T-cell (primary cell): Measurements from ENCODE around the gene RPL32. TPM values are rescaled to one million over a fixed set of nuclear protein-coding genes. Genes with fewer than 3 reads are reported as not detected.

Source experiments
- ATAC-seq, 4 experiments: fragments of 200-7000 bp in 3 of 4; fragments of 150-1000 bp in 1 of 4; cut with Tn5 transposase; replicated peaks in 1 of 4; 1 replicate in 3 of 4; 2 replicates in 1 of 4; pipeline ENCODE4 v1.10.0; 2021; ENCODE audit warnings: moderate library complexity in 3 of 4, mild to moderate bottlenecking in 2 of 4, moderate number of reproducible peaks in 1 of 4
- CTCF ChIA-PET, 2 donors: fragments of 300-600 bp; sonication (Branson Sonifier 250); formaldehyde crosslinking; loops; one replicate each; lab custom pipeline; 2022; ENCODE audit warnings: antibody characterized with exemption in 2 of 2; lab: Charles Lee
- POLR2A ChIA-PET, 2 donors: fragments of 300-600 bp; sonication (Branson Sonifier 250); formaldehyde crosslinking; loops; one replicate each; lab custom pipeline; 2022; ENCODE audit warnings: antibody characterized with exemption in 2 of 2; lab: Charles Lee
- DNase-seq, 35 experiments: peaks; one replicate each; pipeline versions ENCODE4 v3.0.0 to v3.0.0-alpha.2; 2013 to 2023
- H3K27ac ChIP-seq: one replicate; pipeline ENCODE4 v1.5.1; 2013; ENCODE audit warnings: low read length
- H3K27me3 ChIP-seq, 2 experiments: replicated peaks in 1 of 2; 1 replicate in 1 of 2; 2 replicates in 1 of 2; pipeline versions ENCODE4 v1.6.1 to v1.7.0; 2013; ENCODE audit warnings: low read length in 1 of 2, mixed read lengths in 1 of 2; ENCODE audit not compliant: control insufficient read depth in 2 of 2, insufficient read depth in 2 of 2; ENCODE audit errors: extremely low read depth in 1 of 2
- H3K36me3 ChIP-seq, 2 donors: 1 replicate in 1 of 2; 2 replicates in 1 of 2; pipeline versions ENCODE4 v1.6.1 to v1.7.0; 2013; ENCODE audit warnings: low read length in 1 of 2; ENCODE audit not compliant: control insufficient read depth in 2 of 2, insufficient read depth in 1 of 2; ENCODE audit errors: extremely low read depth in 1 of 2
- H3K4me1 ChIP-seq, 2 experiments: 1 replicate in 1 of 2; 2 replicates in 1 of 2; pipeline versions ENCODE4 v1.6.1 to v1.7.0; 2013; ENCODE audit warnings: low read length in 2 of 2, mixed read lengths in 1 of 2; ENCODE audit not compliant: insufficient read depth in 2 of 2, control insufficient read depth in 1 of 2; ENCODE audit errors: extremely low read depth in 1 of 2
- H3K4me3 ChIP-seq, 2 donors: 1 replicate in 1 of 2; 2 replicates in 1 of 2; pipeline versions ENCODE4 v1.5.1 to v1.7.0; 2013; ENCODE audit warnings: mild to moderate bottlenecking in 2 of 2, low read length in 1 of 2, moderate library complexity in 1 of 2; ENCODE audit not compliant: control insufficient read depth in 1 of 2; ENCODE audit errors: extremely low read depth in 1 of 2
- H3K9me3 ChIP-seq: 2 replicates; pipeline ENCODE4 v1.7.0; 2013
- H3K27ac Mint-ChIP-seq, 2 donors: one replicate each; pipeline ENCODE4 v1.8.0; 2020 to 2021; ENCODE audit warnings: mild to moderate bottlenecking in 2 of 2, mixed read lengths in 2 of 2
- H3K27me3 Mint-ChIP-seq, 2 donors: one replicate each; pipeline ENCODE4 v1.8.0; 2021 to 2022; ENCODE audit warnings: mixed read lengths in 2 of 2
- H3K36me3 Mint-ChIP-seq: one replicate; pipeline ENCODE4 v1.8.0; 2021; ENCODE audit warnings: mixed read lengths
- H3K4me1 Mint-ChIP-seq, 3 donors: one replicate each; pipeline ENCODE4 v1.8.0; 2020 to 2022; ENCODE audit warnings: mixed read lengths in 3 of 3, mild to moderate bottlenecking in 1 of 3
- H3K4me3 Mint-ChIP-seq, 3 donors: one replicate each; pipeline ENCODE4 v1.8.0; 2020 to 2022; ENCODE audit warnings: mild to moderate bottlenecking in 3 of 3, mixed read lengths in 3 of 3, moderate library complexity in 3 of 3
- H3K9me3 Mint-ChIP-seq, 3 donors: one replicate each; pipeline ENCODE4 v1.8.0; 2020 to 2022; ENCODE audit warnings: mixed read lengths in 3 of 3
- WGBS: methylation state at CpG from one replicate; pipeline ENCODE4 v1.1.5; 2013; ENCODE audit warnings: missing lambda C conversion rate; ENCODE audit not compliant: insufficient coverage; 5-methylcytosine and 5-hydroxymethylcytosine counted together
- total RNA-seq, 35 experiments: library from RNA in 6 of 35; stranded (reverse) in 6 of 35; fragments of 120-200 nt in 1 of 35; gene quantifications; one replicate each; pipeline versions ENCODE4 v1.2.1 to v1.2.4 and lab custom pipeline; 2013 to 2026

Gene RPL32
- total RNA-seq, 5 donors from 2014 or later (not counting 1 experiment from before 2014, with no cell fraction given) = 3,117 to 3,787 (median 3,363) TPM

DNA sequence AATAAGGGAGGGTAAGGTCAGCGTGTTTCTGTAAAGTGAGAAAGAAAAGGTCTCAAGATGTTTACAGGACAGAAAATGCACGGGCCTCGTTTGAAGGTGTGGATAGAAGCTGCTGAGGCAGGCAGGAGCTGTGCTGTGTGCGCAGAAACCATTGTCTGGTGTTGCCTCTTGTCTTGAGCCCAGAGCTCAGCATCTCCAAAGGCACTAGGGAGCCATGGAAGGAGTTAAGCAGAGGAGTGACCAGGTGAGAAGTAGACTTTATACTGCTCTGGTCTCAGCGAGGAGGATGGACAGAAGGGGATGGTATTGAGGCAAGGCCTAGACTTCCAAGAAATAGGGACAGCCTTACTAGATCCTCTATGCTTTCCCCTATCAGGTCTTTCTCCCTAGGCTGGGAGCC is 31.9 kb downstream of the RPL32 start:
- Histone ChIP-seq H3K4me3 (no peak overlapping the region), H3K4me1 (peaks cover 3 to 17% of the 10 kb centered on the region in 2 experiments), H3K36me3 (no peaks in the 10 kb centered on the region), H3K27me3 (peaks cover 0 to 6% of the 10 kb centered on the region in 2 experiments), H3K27ac (no peak overlapping the region), H3K9me3 (no peaks in the 10 kb centered on the region)
- ATAC-seq (no peak), DNase-seq (no peak)
- Mint-ChIP-seq H3K4me1 (peaks cover 9 to 15% (median 9%) of the 10 kb centered on the region in 3 donors), H3K36me3 (no peaks in the 10 kb centered on the region), H3K4me3 (peak overlapping the region; percentile 43 to 71 (median 61)), H3K27ac (peak overlapping the region in 1 of 2 donors; percentile 61), H3K27me3 (no peaks in the 10 kb centered on the region), H3K9me3 (no peaks in the 10 kb centered on the region)
- POLR2A ChIA-PET = no interaction called here
- WGBS = 90% methylated on average over 3 of the region's 5 CpGs
- CTCF ChIA-PET = interaction anchor here (0.6 to 1.8 kb wide), 7 partner anchors 21 to 1186 kb away, joined by 3 to 19 read pairs (median 4); partner anchors contain the start of gene RPL32 (in 1 of the 2)

DNA sequence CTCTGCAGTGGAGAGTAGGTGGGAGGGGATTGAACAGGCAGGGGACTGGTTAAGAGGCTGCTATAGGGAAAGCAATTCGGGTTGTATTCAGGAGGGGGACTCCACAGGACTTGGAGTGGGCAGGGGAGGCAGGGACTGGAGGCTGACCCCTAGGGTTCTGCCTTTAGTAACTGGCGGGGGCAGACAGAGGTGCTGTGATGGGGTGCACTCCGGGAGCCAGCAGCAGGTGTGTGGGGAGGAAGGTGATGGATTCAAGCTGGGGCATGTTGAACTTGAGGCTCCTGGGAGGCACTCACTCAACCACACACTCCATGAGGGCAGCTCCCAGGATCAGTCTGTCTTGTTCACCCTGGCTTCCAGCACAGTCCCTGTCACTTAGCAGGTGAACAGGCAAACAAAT is 32.4 kb downstream of the RPL32 start:
- POLR2A ChIA-PET = no interaction called here

DNA sequence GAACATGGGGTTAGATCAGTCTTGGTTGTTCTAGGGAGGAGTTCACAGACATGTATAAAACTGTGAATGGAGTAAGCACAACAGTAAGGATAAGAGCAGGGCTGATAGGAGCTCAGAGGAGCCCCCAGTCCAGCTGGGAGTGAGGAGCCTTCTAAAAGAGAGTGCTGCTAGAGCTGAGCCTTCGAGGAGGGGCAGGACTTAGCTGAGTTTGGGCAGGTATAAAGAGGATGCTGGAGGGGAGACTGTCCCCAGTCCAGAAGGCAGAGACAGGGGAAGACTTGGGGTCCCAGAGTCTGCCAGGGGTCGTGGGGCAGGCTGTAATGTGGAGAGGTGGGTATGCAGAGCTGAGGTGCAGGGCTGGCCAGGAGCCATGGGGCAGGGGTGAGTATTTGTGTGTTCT is 32.8 kb downstream of the RPL32 start:
- Histone ChIP-seq H3K9me3 (no peaks in the 10 kb centered on the region), H3K4me1 (peaks cover 3 to 17% of the 10 kb centered on the region in 2 experiments), H3K27ac (no peak overlapping the region), H3K36me3 (no peaks in the 10 kb centered on the region), H3K27me3 (peaks cover 0 to 6% of the 10 kb centered on the region in 2 experiments), H3K4me3 (no peak overlapping the region)
- H3K27me3 Mint-ChIP-seq = no peaks in the 10 kb centered on the region
- no peaks in the 10 kb centered on the region for H3K36me3 Mint-ChIP-seq
- DNase-seq (no peak), ATAC-seq (no peak)
- ChIA-PET CTCF (interaction anchor here in 1 of 2 donors (1.4 kb wide), 1 partner anchor 21 kb away, joined by 3 read pairs; no protein-coding TSS in a partner anchor), POLR2A (no interaction called here)
- WGBS = 51% methylated on average over 2 of the region's 2 CpGs
- H3K4me3 Mint-ChIP-seq = peak overlapping the region in 2 of 3 donors; percentile 61 to 71
- H3K4me1 Mint-ChIP-seq = peaks cover 9 to 15% (median 9%) of the 10 kb centered on the region in 3 donors
- H3K9me3 Mint-ChIP-seq = no peaks in the 10 kb centered on the region
- peak overlapping the region in 1 of 2 donors; percentile 53 for H3K27ac Mint-ChIP-seq

More for the DNA sequence above, 32.4 kb downstream of the RPL32 start:
- Mint-ChIP-seq H3K4me3 (peak overlapping the region; percentile 43 to 71 (median 61)), H3K27ac (peak overlapping the region in 1 of 2 donors; percentile 61), H3K36me3 (no peaks in the 10 kb centered on the region), H3K4me1 (peaks cover 9 to 15% (median 9%) of the 10 kb centered on the region in 3 donors), H3K27me3 (no peaks in the 10 kb centered on the region), H3K9me3 (no peaks in the 10 kb centered on the region)
- Histone ChIP-seq H3K4me1 (peaks cover 3 to 17% of the 10 kb centered on the region in 2 experiments), H3K27me3 (peaks cover 0 to 6% of the 10 kb centered on the region in 2 experiments), H3K4me3 (no peak overlapping the region), H3K9me3 (no peaks in the 10 kb centered on the region), H3K27ac (no peak overlapping the region), H3K36me3 (no peaks in the 10 kb centered on the region)
- DNase-seq (no peak), ATAC-seq (no peak)
- no CpG with 5 or more reads among the region's 3 CpGs for WGBS
- CTCF ChIA-PET = interaction anchor here in 1 of 2 donors (1.4 to 1.8 kb wide), 2 partner anchors 21 to 32 kb away, joined by 3 to 16 read pairs; partner anchors contain the start of gene RPL32

DNA sequence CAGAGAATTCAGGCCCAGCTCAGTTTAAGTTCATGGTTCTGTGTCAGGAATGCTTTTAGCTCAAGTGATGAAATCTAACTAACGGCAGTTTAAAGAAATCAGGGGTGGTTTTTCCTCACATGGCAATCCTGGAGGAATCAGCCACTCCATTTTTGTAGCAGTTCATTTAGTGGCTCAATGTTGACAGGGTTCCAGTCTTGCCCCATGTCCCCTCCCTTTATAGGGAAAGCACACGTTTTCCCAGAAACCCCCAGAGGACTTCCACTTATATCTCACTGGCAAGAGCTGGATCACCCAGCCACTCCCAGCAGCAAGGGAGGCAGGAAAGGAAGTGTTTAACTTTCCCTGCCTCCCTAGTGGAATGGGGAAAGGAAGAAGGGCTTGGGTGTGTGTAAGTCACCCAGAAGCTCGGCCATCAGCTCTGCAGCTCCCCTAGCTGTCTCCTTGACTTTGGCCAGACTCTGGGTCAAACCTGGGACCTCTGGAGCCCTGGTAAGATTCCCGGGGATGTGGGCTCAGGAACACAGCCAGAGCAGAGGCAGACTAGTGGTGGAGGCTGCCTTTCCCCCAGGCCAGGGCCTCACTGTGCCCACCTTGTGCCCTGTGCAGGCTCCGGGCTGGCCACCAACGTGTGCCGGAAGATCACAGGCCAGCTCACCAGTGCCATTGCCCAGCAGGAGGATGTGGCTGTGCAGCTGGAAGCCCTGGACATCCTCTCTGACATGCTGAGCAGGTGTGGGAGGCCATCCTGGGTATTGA is 33.6 kb downstream of the RPL32 start:
- ChIA-PET CTCF (interaction anchor here (0.8 to 1.4 kb wide), 2 partner anchors 20 to 34 kb away, joined by 3 read pairs; partner anchors contain the start of gene RPL32 (in 1 of the 2)), POLR2A (no interaction called here)
- Mint-ChIP-seq H3K27ac (no peak overlapping the region), H3K4me3 (no peak overlapping the region), H3K27me3 (no peaks in the 10 kb centered on the region), H3K4me1 (peaks cover 9 to 15% (median 9%) of the 10 kb centered on the region in 3 donors), H3K9me3 (no peaks in the 10 kb centered on the region), H3K36me3 (no peaks in the 10 kb centered on the region)
- Histone ChIP-seq H3K4me1 (peaks cover 3 to 17% of the 10 kb centered on the region in 2 experiments), H3K27ac (no peak overlapping the region), H3K9me3 (no peaks in the 10 kb centered on the region), H3K27me3 (peaks cover 0 to 6% of the 10 kb centered on the region in 2 experiments), H3K36me3 (no peaks in the 10 kb centered on the region), H3K4me3 (no peak overlapping the region)
- no peak for ATAC-seq
- no peak for DNase-seq
- WGBS = 96% methylated on average over 5 of the region's 7 CpGs

DNA sequence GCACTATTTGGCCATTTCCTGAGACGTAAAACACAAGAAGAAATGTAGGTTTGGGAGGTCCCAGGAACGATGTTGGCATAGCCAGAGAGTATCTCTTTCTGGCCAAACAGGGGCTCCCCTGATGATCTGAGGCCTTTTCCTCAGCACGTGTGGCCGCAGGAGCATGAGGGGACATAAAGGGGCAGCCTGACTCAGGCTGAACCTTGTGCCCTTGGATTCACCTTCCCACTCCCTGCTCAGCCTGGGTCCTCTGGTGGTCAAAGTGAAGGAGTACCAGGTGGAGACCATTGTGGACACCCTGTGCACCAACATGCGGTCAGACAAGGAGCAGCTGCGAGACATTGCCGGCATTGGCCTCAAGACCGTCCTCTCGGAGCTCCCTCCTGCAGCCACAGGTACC is 34.3 kb downstream of the RPL32 start:
- Mint-ChIP-seq H3K4me1 (peaks cover 9 to 15% (median 9%) of the 10 kb centered on the region in 3 donors), H3K27me3 (no peaks in the 10 kb centered on the region), H3K27ac (no peak overlapping the region), H3K9me3 (no peaks in the 10 kb centered on the region), H3K4me3 (no peak overlapping the region), H3K36me3 (no peaks in the 10 kb centered on the region)
- no peak for DNase-seq
- WGBS = 96% methylated on average over 4 of the region's 9 CpGs
- CTCF ChIA-PET = no interaction called here
- no peak for ATAC-seq
- no peak overlapping the region for H3K27ac ChIP-seq
- POLR2A ChIA-PET = no interaction called here
- H3K36me3 ChIP-seq = no peaks in the 10 kb centered on the region
- peaks cover 3 to 17% of the 10 kb centered on the region in 2 experiments for H3K4me1 ChIP-seq
- H3K9me3 ChIP-seq = no peaks in the 10 kb centered on the region
- H3K4me3 ChIP-seq = no peak overlapping the region
- peaks cover 0 to 6% of the 10 kb centered on the region in 2 experiments for H3K27me3 ChIP-seq

DNA sequence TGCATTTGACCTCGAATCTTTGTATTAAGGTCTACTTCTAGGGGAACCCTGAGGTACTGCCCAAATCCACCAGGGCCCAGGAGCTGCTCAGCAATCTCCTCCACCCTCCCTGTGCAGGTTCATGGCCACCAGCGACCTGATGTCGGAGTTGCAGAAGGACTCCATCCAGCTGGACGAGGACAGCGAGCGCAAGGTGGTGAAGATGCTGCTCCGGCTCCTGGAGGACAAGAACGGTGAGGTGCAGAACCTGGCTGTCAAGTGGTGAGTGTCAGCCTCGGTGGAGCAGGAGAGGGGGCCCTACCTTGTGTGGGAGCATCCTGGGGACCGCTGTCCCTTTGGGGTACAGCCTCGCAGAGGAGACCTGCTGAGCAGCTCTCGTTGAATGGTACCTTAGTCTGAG is 38.0 kb downstream of the RPL32 start:
- no peak for DNase-seq
- H3K4me1 Mint-ChIP-seq = peaks cover 0 to 1% (median 0%) of the 10 kb centered on the region in 3 donors
- H3K4me1 ChIP-seq = no peaks in the 10 kb centered on the region
- no peak overlapping the region for H3K4me3 ChIP-seq
- no peak for ATAC-seq
- no peaks in the 10 kb centered on the region for H3K9me3 ChIP-seq
- no peaks in the 10 kb centered on the region for H3K9me3 Mint-ChIP-seq
- no peak overlapping the region for H3K27ac ChIP-seq
- WGBS = 91% methylated on average over 12 of the region's 12 CpGs
- H3K27ac Mint-ChIP-seq = no peak overlapping the region
- no peaks in the 10 kb centered on the region for H3K36me3 Mint-ChIP-seq
- no peaks in the 10 kb centered on the region for H3K36me3 ChIP-seq
- no peak overlapping the region for H3K4me3 Mint-ChIP-seq
- CTCF ChIA-PET = no interaction called here
- H3K27me3 Mint-ChIP-seq = no peaks in the 10 kb centered on the region
- H3K27me3 ChIP-seq = peaks cover 0 to 9% of the 10 kb centered on the region in 2 experiments
- POLR2A ChIA-PET = no interaction called here
